IMR-90 (cell line): ENCODE results near the gene SPATA32. TPM values are rescaled to one million over a fixed set of nuclear protein-coding genes. Genes with fewer than 3 reads are reported as not detected.

ENCODE experiments used
- ATAC-seq: fragments of 200-7000 bp; cut with Tn5 transposase; 2 replicates; pipeline ENCODE4 v1.9.1; 2020; ENCODE audit warnings: low read depth, mild to moderate bottlenecking, moderate library complexity
- BruUV-seq: library from RNA; stranded (reverse); fragments of 400-500 nt; replicated peaks from 2 replicates; lab custom pipeline; 2021; lab: Mats Ljungman, UMichigan
- CTCF ChIA-PET: fragments of 300-600 bp; formaldehyde crosslinking; extraction: SDS; loops from one replicate; lab custom pipeline; 2021; ENCODE audit warnings: antibody characterized with exemption; lab: Yijun Ruan, JAX
- POLR2A ChIA-PET: fragments of 300-600 bp; sonication (Branson Sonifier 250); formaldehyde crosslinking; loops from one replicate; lab custom pipeline; 2022; ENCODE audit warnings: antibody characterized with exemption; ENCODE audit not compliant: unreplicated experiment; lab: Charles Lee
- DNase-seq: peaks from one replicate; pipeline ENCODE4 v3.0.0; 2013
- H2AFZ ChIP-seq: replicated peaks from 2 replicates; pipeline ENCODE3; 2013; ENCODE audit warnings: low read length, mild to moderate bottlenecking; ENCODE audit not compliant: poor library complexity
- H2AK5ac ChIP-seq: 2 replicates; pipeline ENCODE4 v1.6.1; 2013; ENCODE audit warnings: low read depth, low read length, inconsistent platforms
- H2AK9ac ChIP-seq: replicated peaks from 2 replicates; pipeline ENCODE3; 2013; ENCODE audit warnings: mild to moderate bottlenecking, low read depth, low read length, moderate library complexity; ENCODE audit not compliant: poor library complexity
- H2BK120ac ChIP-seq: 2 replicates; pipeline ENCODE4 v1.6.1; 2013; ENCODE audit warnings: low read depth, low read length, inconsistent platforms
- H2BK15ac ChIP-seq: 3 replicates; pipeline ENCODE4 v1.6.1; 2013; ENCODE audit warnings: low read depth, low read length, inconsistent platforms
- H2BK20ac ChIP-seq: 2 replicates; pipeline ENCODE4 v1.6.1; 2013; ENCODE audit warnings: low read depth, mild to moderate bottlenecking, inconsistent platforms, low read length, moderate library complexity
- H2BK5ac ChIP-seq: 2 replicates; pipeline ENCODE4 v1.6.1; 2013; ENCODE audit warnings: mild to moderate bottlenecking, low read depth, low read length, inconsistent platforms; ENCODE audit not compliant: poor library complexity, severe bottlenecking
- H3K14ac ChIP-seq: replicated peaks from 2 replicates; pipeline ENCODE4 v1.6.1; 2013; ENCODE audit warnings: low read depth, low read length, inconsistent platforms
- H3K18ac ChIP-seq: 2 replicates; pipeline ENCODE4 v1.6.1; 2013; ENCODE audit warnings: low read depth, low read length, control low read depth
- H3K23ac ChIP-seq: 2 replicates; pipeline ENCODE4 v1.6.1; 2013; ENCODE audit warnings: low read depth, low read length, inconsistent platforms
- H3K27ac ChIP-seq: 2 replicates; pipeline ENCODE4 v1.5.1; 2013; ENCODE audit warnings: mild to moderate bottlenecking, control low read depth, low read length; ENCODE audit not compliant: insufficient read depth
- H3K27me3 ChIP-seq: 2 replicates; pipeline ENCODE4 v1.6.1; 2013; ENCODE audit warnings: low read length; ENCODE audit not compliant: control insufficient read depth, insufficient read depth
- H3K36me3 ChIP-seq: 2 replicates; pipeline ENCODE4 v1.6.1; 2013; ENCODE audit warnings: low read length, mixed read lengths; ENCODE audit not compliant: control insufficient read depth, insufficient read depth
- H3K4ac ChIP-seq: 2 replicates; pipeline ENCODE4 v1.6.1; 2013; ENCODE audit warnings: low read depth, low read length, inconsistent platforms
- H3K4me1 ChIP-seq: 2 replicates; pipeline ENCODE4 v1.6.1; 2013; ENCODE audit warnings: low read length, mixed read lengths; ENCODE audit not compliant: control insufficient read depth, insufficient read depth
- H3K4me2 ChIP-seq: 2 replicates; pipeline ENCODE4 v1.6.1; 2013; ENCODE audit warnings: low read depth, mild to moderate bottlenecking, control low read depth, low read length, moderate library complexity
- H3K4me3 ChIP-seq: 2 replicates; pipeline ENCODE4 v1.5.1; 2013; ENCODE audit warnings: low read depth, mild to moderate bottlenecking, control low read depth, low read length, moderate library complexity; ENCODE audit not compliant: insufficient read depth
- H3K56ac ChIP-seq: 2 replicates; pipeline ENCODE4 v1.6.1; 2013; ENCODE audit warnings: low read length, inconsistent platforms; ENCODE audit not compliant: insufficient read depth; ENCODE audit errors: extremely low read depth
- H3K79me1 ChIP-seq, 2 experiments: 2 replicates each; pipeline ENCODE4 v1.6.1; 2013; ENCODE audit warnings: low read length in 2 of 2, inconsistent platforms in 1 of 2, low read depth in 1 of 2
- H3K9ac ChIP-seq: 2 replicates; pipeline ENCODE4 v1.6.1; 2013; ENCODE audit warnings: low read depth, low read length, control low read depth
- H3K9me1 ChIP-seq: 2 replicates; pipeline ENCODE4 v1.6.1; 2013; ENCODE audit warnings: low read length, inconsistent platforms; ENCODE audit not compliant: insufficient read depth
- H3K9me3 ChIP-seq: 2 replicates; pipeline ENCODE4 v1.6.1; 2013; ENCODE audit warnings: low read length; ENCODE audit not compliant: control insufficient read depth, insufficient read depth
- H4K20me1 ChIP-seq: 2 replicates; pipeline ENCODE4 v1.6.1; 2013; ENCODE audit warnings: low read length, inconsistent platforms; ENCODE audit not compliant: insufficient read depth
- H4K5ac ChIP-seq: 2 replicates; pipeline ENCODE4 v1.6.1; 2013; ENCODE audit warnings: mild to moderate bottlenecking, low read depth, low read length, control low read depth
- H4K8ac ChIP-seq, 2 experiments: 2 replicates each; pipeline ENCODE4 v1.6.1; 2013; ENCODE audit warnings: low read depth in 2 of 2, low read length in 2 of 2, control low read depth in 1 of 2, inconsistent platforms in 1 of 2
- H4K91ac ChIP-seq: 2 replicates; pipeline ENCODE4 v1.6.1; 2013; ENCODE audit warnings: low read depth, low read length, inconsistent platforms; ENCODE audit not compliant: insufficient read depth
- BHLHE40 ChIP-seq: fragments of 150-350 bp; IDR thresholded peaks from 2 replicates; pipeline ENCODE4 v1.6.1; 2016; ENCODE audit warnings: mild to moderate bottlenecking, low read depth, low read length
- CEBPB ChIP-seq: IDR thresholded peaks from 2 replicates; pipeline ENCODE4 v1.6.1; 2012; ENCODE audit warnings: low read depth, low read length, improper control_type of control experiment
- CHD1 ChIP-seq: IDR thresholded peaks from 2 replicates; pipeline ENCODE4 v1.6.1; 2012; ENCODE audit warnings: low read depth, low read length, improper control_type of control experiment
- CTCF ChIP-seq: conservative IDR thresholded peaks from 2 replicates; pipeline ENCODE4 v1.5.1; 2012; ENCODE audit warnings: mild to moderate bottlenecking, low read depth, low read length, improper control_type of control experiment
- ELK1 ChIP-seq: fragments of 150-350 bp; IDR thresholded peaks from 2 replicates; pipeline ENCODE4 v1.6.1; 2016; ENCODE audit warnings: low read depth, mild to moderate bottlenecking, low read length, moderate library complexity, borderline replicate concordance
- FOS ChIP-seq: fragments of 150-350 bp; IDR thresholded peaks from 2 replicates; pipeline ENCODE4 v1.6.1; 2016; ENCODE audit warnings: low read depth, low read length
- MAFK ChIP-seq: IDR thresholded peaks from 2 replicates; pipeline ENCODE4 v1.6.1; 2012; ENCODE audit warnings: low read depth, low read length, improper control_type of control experiment
- MAZ ChIP-seq: IDR thresholded peaks from 2 replicates; pipeline ENCODE4 v1.6.1; 2012; ENCODE audit warnings: low read depth, mild to moderate bottlenecking, low read length, improper control_type of control experiment, moderate library complexity, borderline replicate concordance
- MXI1 ChIP-seq: IDR thresholded peaks from 2 replicates; pipeline ENCODE4 v1.6.1; 2012; ENCODE audit warnings: low read depth, mild to moderate bottlenecking, low read length, moderate library complexity, borderline replicate concordance
- NFE2L2 ChIP-seq: fragments of 150-350 bp; IDR thresholded peaks from 2 replicates; pipeline ENCODE4 v1.6.1; 2016; ENCODE audit warnings: low read depth, mild to moderate bottlenecking, low read length
- POLR2A ChIP-seq: IDR thresholded peaks from 2 replicates; pipeline ENCODE4 v1.6.1; 2012; ENCODE audit warnings: mild to moderate bottlenecking, low read depth, low read length
- RAD21 ChIP-seq: IDR thresholded peaks from 2 replicates; pipeline ENCODE4 v1.6.1; 2012; ENCODE audit warnings: low read length, improper control_type of control experiment
- RCOR1 ChIP-seq: IDR thresholded peaks from 2 replicates; pipeline ENCODE4 v1.6.1; 2012; ENCODE audit warnings: mild to moderate bottlenecking, low read length, improper control_type of control experiment; ENCODE audit not compliant: insufficient replicate concordance
- RFX5 ChIP-seq: IDR thresholded peaks from 2 replicates; pipeline ENCODE4 v1.8.0; 2012; ENCODE audit warnings: low read depth, mild to moderate bottlenecking, low read length, moderate library complexity
- SMC3 ChIP-seq: fragments of 150-350 bp; IDR thresholded peaks from 2 replicates; pipeline ENCODE4 v1.6.1; 2016; ENCODE audit warnings: low read depth, mild to moderate bottlenecking, antibody characterized with exemption, low read length, moderate library complexity
- USF2 ChIP-seq: fragments of 150-350 bp; IDR thresholded peaks from 2 replicates; pipeline ENCODE4 v1.6.1; 2017; ENCODE audit warnings: mild to moderate bottlenecking, antibody characterized with exemption, low read length, low read depth
- WGBS, 2 experiments: methylation state at CpG; one replicate each; pipeline versions ENCODE4 v1.1.5 to v1.1.7; 2013; ENCODE audit warnings: missing lambda C conversion rate in 2 of 2; ENCODE audit not compliant: insufficient read length in 1 of 2; ENCODE audit errors: extremely low coverage in 2 of 2; 5-methylcytosine and 5-hydroxymethylcytosine counted together
- dilution Hi-C: fragments of 300-500 bp; cut with HindIII; formaldehyde crosslinking; loops from one replicate; pipeline ENCODE4 v1.14.3; 2018; ENCODE audit warnings: low sequenced_read_pairs; ENCODE audit not compliant: unreplicated experiment
- in situ Hi-C: fragments of 300-500 bp; cut with MboI; formaldehyde crosslinking; loops from 3 replicates; pipeline ENCODE4 v1.14.3; 2019; ENCODE audit warnings: low sequenced_read_pairs, inconsistent platforms, mixed read lengths
- intact Hi-C: fragments of 100-400 bp; cut with micrococcal nuclease; formaldehyde crosslinking; loops from 2 replicates; pipeline ENCODE4 v1.10.0; 2022
- polyA plus RNA-seq, 3 experiments: library from polyadenylated mRNA; depleted of rRNA; stranded (reverse); fragments of >200 nt; gene quantifications; 2 replicates each; pipeline ENCODE4 v1.2.3, GENCODE V29; 2012; ENCODE audit warnings: low replicate concordance in 1 of 3
- total RNA-seq: library from RNA; depleted of rRNA; stranded (reverse); fragments of >200 nt; gene quantifications from 2 replicates; pipeline ENCODE4 v1.2.3, GENCODE V29; 2012

SPATA32 gene
- total and polyA plus RNA-seq, 2 of the 4 experiments (the other 2 are of a cell fraction) = 0.18 TPM; not detected in 1

GRCh38 chr17:45271603-45272002 lies 9.7 kb upstream of the SPATA32 start:
- peaks cover 3 to 8% of the 10 kb centered on the region in 2 experiments; a peak in 1 of 4 replicates for H3K79me1 ChIP-seq
- intact Hi-C loops (loop anchor here (1.0 kb wide), 1 partner anchor 48 kb away; no protein-coding TSS in a partner anchor), dilution Hi-C loops (no loop called here), in situ Hi-C loops (no loop called here)
- no CpG with 5 or more reads among the region's 3 CpGs for WGBS, 2 experiments
- H3K27ac ChIP-seq = no peak overlapping the region
- H3K9me1 ChIP-seq = 0 out of 2 replicates have a peak, but pooled peaks cover 3% of the 10 kb centered on the region
- no peak overlapping the region for H4K91ac ChIP-seq
- H2BK5ac ChIP-seq = no peak overlapping the region
- H4K5ac ChIP-seq = no peak overlapping the region
- ChIA-PET POLR2A (no interaction called here), CTCF (no interaction called here)
- no peak overlapping the region for H2AFZ ChIP-seq
- peaks cover 57% of the 10 kb centered on the region for H3K36me3 ChIP-seq
- no peak overlapping the region for H2BK120ac ChIP-seq
- H3K4me3 ChIP-seq = no peak overlapping the region
- H3K4me2 ChIP-seq = no peak overlapping the region
- no peak overlapping the region for H3K18ac ChIP-seq
- no peak overlapping the region for H2AK5ac ChIP-seq
- no peak overlapping the region for H2BK20ac ChIP-seq
- no peak overlapping the region for H3K4ac ChIP-seq
- no peak overlapping the region for H2BK15ac ChIP-seq
- TF ChIP-seq RAD21 (no peak), MXI1 (no peak), CEBPB (no peak), POLR2A (no peak), MAZ (no peak), CTCF (no peak), RFX5 (no peak), FOS (no peak), NFE2L2 (no peak), ELK1 (no peak), BHLHE40 (no peak), USF2 (no peak), CHD1 (no peak), MAFK (no peak), SMC3 (no peak), RCOR1 (no peak)
- no peak overlapping the region for H4K8ac ChIP-seq
- H3K9ac ChIP-seq = no peak overlapping the region
- peaks cover 5% of the 10 kb centered on the region; the same call in 1 of the 2 replicates for H4K20me1 ChIP-seq
- no peak overlapping the region for H3K23ac ChIP-seq
- no peak overlapping the region for H3K14ac ChIP-seq
- peaks cover under 1% of the 10 kb centered on the region; the same call in 1 of the 2 replicates for H3K4me1 ChIP-seq
- no peaks in the 10 kb centered on the region for H3K27me3 ChIP-seq
- H3K9me3 ChIP-seq = no peaks in the 10 kb centered on the region
- H2AK9ac ChIP-seq = no peak overlapping the region
- DNase-seq (no peak), ATAC-seq (no peak)
- BruUV-seq = no TSS peak
- no peak overlapping the region for H3K56ac ChIP-seq
